ENCODE measurements around the gene ZBTB7C. TPM values are rescaled to one million over a fixed set of nuclear protein-coding genes. Genes with fewer than 3 reads are reported as not detected.

The ZBTB7C gene
- total RNA-seq, 1 experiment from 2014 or later, result not detected

- H3K36me3 ChIP-seq, result no peaks in the 10 kb centered on the region
- H3K4me1 ChIP-seq, result no peaks in the 10 kb centered on the region
- no peak overlapping the region for H3K4me3 ChIP-seq
- H3K27ac ChIP-seq, result no peak overlapping the region
- no peaks in the 10 kb centered on the region for H3K9me3 ChIP-seq (replicated peaks)
- DNase-seq, result no peak
- H3K27me3 ChIP-seq, result no peaks in the 10 kb centered on the region
Measured at GRCh38 chr18:48387300-48387699, 21.9 kb downstream of the ZBTB7C start.

GRCh38 chr18:48385596-48385995 is 23.6 kb downstream of the ZBTB7C start:
- Histone ChIP-seq H3K27me3 (no peaks in the 10 kb centered on the region), H3K9me3 (replicated peaks) (no peaks in the 10 kb centered on the region), H3K4me3 (no peak overlapping the region), H3K4me1 (no peaks in the 10 kb centered on the region), H3K36me3 (no peaks in the 10 kb centered on the region), H3K27ac (no peak overlapping the region)
- DNase-seq, result no peak

GRCh38 chr18:48376934-48377333 is 32.2 kb downstream of the ZBTB7C start:
- no peak overlapping the region for H3K4me3 ChIP-seq
- H3K36me3 ChIP-seq, result no peaks in the 10 kb centered on the region
- H3K4me1 ChIP-seq, result no peaks in the 10 kb centered on the region
- no peaks in the 10 kb centered on the region for H3K27me3 ChIP-seq
- no peak overlapping the region for H3K27ac ChIP-seq
- no peak for DNase-seq
- no peaks in the 10 kb centered on the region for H3K9me3 ChIP-seq (replicated peaks)

DNA sequence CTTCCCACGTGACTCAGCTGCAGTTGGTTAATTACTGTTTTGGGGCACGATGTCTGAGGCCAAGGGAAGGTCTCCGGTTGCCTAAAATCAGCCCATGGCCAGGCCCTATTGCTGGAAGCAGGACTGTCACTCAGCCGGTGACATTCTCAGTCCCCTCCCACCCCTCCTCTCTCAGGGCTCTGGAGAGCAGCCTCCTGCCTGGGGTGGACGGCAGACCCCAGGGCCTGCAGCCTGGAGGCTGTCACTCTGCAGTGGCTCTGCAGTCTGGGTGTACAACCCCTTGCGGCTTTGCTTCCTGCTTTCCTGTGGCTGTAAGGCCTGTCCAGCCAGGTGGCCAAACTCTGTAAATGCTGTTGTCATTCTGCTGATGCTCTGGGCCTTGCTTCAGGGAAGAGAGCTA is 32.8 kb downstream of the ZBTB7C start:
- H3K36me3 ChIP-seq, result no peaks in the 10 kb centered on the region
- H3K27me3 ChIP-seq, result no peaks in the 10 kb centered on the region
- DNase-seq, result no peak
- H3K27ac ChIP-seq, result no peak overlapping the region
- H3K4me3 ChIP-seq, result no peak overlapping the region
- H3K9me3 ChIP-seq (replicated peaks), result no peaks in the 10 kb centered on the region
- no peaks in the 10 kb centered on the region for H3K4me1 ChIP-seq

GRCh38 chr18:48375150-48375800 is 33.9 kb downstream of the ZBTB7C start:
- DNase-seq, result no peak
- Histone ChIP-seq H3K27ac (no peak overlapping the region), H3K27me3 (no peaks in the 10 kb centered on the region), H3K4me1 (no peaks in the 10 kb centered on the region), H3K4me3 (no peak overlapping the region), H3K9me3 (replicated peaks) (no peaks in the 10 kb centered on the region), H3K36me3 (no peaks in the 10 kb centered on the region)

GRCh38 chr18:48374423-48375149 is 34.6 kb downstream of the ZBTB7C start:
- no peaks in the 10 kb centered on the region for H3K4me1 ChIP-seq
- H3K27me3 ChIP-seq, result no peaks in the 10 kb centered on the region
- H3K27ac ChIP-seq, result no peak overlapping the region
- H3K4me3 ChIP-seq, result no peak overlapping the region
- no peak for DNase-seq
- H3K9me3 ChIP-seq (replicated peaks), result no peaks in the 10 kb centered on the region
- no peaks in the 10 kb centered on the region for H3K36me3 ChIP-seq

DNA sequence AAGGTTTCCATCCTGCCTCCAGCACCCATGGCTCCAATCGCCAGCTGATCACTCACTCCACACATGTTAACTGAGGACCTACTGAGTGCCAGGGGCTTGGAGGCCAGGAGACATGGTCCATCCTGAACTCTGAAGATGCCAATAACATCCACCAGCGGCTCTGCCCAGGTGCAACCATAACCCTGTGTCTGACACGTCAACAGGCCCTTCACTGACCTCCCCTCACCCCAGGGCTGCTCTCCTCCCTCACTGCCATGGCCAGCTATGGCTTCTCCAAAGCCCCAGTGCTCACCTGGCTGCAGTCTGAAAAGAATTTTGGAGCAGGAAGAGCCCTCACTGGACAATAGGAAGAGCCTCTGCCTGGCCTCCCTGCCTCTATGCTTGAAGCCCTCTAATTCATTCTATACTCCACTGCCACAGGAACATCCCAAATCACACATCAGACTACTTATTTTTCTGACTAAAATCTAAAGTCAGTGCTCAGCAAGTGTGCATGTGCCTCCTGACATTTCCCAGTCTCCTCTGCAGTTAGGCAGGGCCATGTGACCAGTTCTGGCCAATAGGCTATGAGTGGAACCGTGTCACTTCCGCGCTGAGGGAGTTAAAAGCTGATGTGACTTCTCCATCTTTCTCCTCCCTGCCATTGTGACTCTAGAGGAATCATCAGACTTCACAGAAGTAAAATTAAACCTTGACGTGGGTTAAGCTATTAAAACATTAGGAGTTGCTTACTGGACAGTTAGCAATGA is 37.2 kb downstream of the ZBTB7C start:
- H3K36me3 ChIP-seq, result no peaks in the 10 kb centered on the region
- H3K4me3 ChIP-seq, result no peak overlapping the region
- no peaks in the 10 kb centered on the region for H3K9me3 ChIP-seq (replicated peaks)
- no peaks in the 10 kb centered on the region for H3K4me1 ChIP-seq
- DNase-seq, result no peak
- H3K27me3 ChIP-seq, result no peaks in the 10 kb centered on the region
- no peak overlapping the region for H3K27ac ChIP-seq

DNA sequence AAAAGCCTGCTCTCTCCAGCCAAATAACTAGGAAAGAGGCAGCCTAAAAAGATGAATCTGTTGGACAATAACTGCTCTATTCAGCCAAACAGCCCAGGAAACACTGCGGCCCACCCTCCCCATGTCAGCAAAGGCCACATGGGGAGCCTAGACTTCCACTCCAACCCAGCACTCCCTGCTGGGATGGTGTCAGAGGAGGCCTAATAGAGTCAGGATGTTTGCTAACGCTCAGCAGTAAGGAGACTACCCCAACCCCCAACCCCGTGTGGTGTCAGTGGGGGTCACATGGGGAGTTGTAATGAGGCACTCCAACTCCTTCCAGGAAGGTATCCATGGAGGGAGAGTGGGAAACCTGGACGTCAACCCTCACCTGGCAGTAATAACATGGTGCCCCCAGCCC is 41.6 kb downstream of the ZBTB7C start:
- DNase-seq, result no peak
- Histone ChIP-seq H3K36me3 (no peaks in the 10 kb centered on the region), H3K4me1 (no peaks in the 10 kb centered on the region)

DNA sequence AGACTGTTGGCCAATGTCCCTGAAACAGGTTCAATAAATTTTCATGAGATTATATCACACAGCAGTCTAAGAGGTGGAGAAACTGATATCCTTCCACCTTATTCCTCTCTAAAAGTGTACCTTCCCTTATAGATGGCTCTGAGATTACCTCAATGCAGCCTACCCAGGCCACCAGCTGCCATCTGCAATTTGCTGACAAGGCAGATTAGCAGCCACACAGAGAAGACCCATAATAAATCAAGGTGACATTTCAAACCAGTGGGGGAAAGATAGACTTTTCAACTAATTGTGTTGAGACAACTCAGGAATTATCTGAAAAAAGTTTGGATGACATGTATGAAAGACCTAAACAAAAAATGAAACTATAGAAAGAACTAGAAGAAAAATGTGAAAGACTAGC is 43.2 kb downstream of the ZBTB7C start:
- Histone ChIP-seq H3K27ac (no peak overlapping the region), H3K27me3 (no peaks in the 10 kb centered on the region), H3K4me3 (no peak overlapping the region), H3K4me1 (no peaks in the 10 kb centered on the region), H3K36me3 (no peaks in the 10 kb centered on the region), H3K9me3 (replicated peaks) (no peaks in the 10 kb centered on the region)
- no peak for DNase-seq

More for the DNA sequence above, 41.6 kb downstream of the ZBTB7C start:
- Histone ChIP-seq H3K4me3 (no peak overlapping the region), H3K9me3 (replicated peaks) (no peaks in the 10 kb centered on the region), H3K27me3 (no peaks in the 10 kb centered on the region), H3K27ac (no peak overlapping the region)

DNA sequence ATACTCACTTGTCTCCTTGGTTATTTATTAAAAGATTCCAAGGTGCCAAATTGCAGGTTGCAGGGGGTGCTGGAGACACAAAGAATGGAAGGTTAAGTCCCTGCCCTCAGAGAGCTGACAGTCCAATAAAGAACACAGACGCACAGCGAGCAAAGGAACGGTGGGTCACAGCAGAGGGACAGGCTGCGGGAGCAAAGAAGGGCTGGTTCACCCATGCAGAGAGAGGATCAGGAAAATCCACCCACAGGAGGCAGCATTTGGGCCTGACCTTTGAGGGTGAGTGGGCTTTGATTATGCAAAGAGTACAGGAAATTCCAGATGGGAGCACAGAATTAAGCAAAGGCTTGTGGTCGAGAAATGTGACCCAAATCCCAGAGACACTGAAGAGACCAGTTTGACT is 45.0 kb downstream of the ZBTB7C start:
- DNase-seq, result no peak
- Histone ChIP-seq H3K9me3 (replicated peaks) (no peaks in the 10 kb centered on the region), H3K4me1 (no peaks in the 10 kb centered on the region), H3K4me3 (no peak overlapping the region), H3K27me3 (no peaks in the 10 kb centered on the region), H3K27ac (no peak overlapping the region), H3K36me3 (no peaks in the 10 kb centered on the region)

- H3K4me3 ChIP-seq, result no peak overlapping the region
Measured at GRCh38 chr18:48363175-48363574, 46.0 kb downstream of the ZBTB7C start.

DNA sequence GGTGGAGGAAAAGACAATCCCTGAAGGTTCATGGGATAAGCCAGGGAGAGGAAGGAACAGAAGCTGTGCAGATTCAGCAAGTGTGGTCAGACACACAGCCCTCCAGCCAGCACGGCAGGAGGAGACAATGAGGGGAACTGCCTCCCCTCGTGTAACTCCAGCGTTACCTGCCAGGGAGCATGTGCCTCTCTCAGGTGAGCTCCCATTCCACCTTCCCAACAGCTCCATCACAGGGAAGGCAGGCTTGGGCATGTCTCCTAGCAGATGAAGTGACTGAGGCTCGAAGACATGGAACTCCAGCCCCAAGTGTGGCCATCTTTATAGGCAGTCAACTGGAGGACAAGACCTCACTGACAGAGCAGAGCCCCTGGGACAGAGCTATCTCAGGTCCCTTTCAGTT is 47.4 kb downstream of the ZBTB7C start:
- Histone ChIP-seq H3K4me1 (no peaks in the 10 kb centered on the region), H3K4me3 (no peak overlapping the region), H3K27me3 (no peaks in the 10 kb centered on the region), H3K36me3 (no peaks in the 10 kb centered on the region), H3K9me3 (replicated peaks) (no peaks in the 10 kb centered on the region), H3K27ac (no peak overlapping the region)
- no peak for DNase-seq

More at GRCh38 chr18:48363175-48363574, 46.0 kb downstream of the ZBTB7C start:
- H3K27me3 ChIP-seq, result no peaks in the 10 kb centered on the region
- no peaks in the 10 kb centered on the region for H3K9me3 ChIP-seq (replicated peaks)
- no peak overlapping the region for H3K27ac ChIP-seq
- H3K4me1 ChIP-seq, result no peaks in the 10 kb centered on the region
- H3K36me3 ChIP-seq, result no peaks in the 10 kb centered on the region
- no peak for DNase-seq

DNA sequence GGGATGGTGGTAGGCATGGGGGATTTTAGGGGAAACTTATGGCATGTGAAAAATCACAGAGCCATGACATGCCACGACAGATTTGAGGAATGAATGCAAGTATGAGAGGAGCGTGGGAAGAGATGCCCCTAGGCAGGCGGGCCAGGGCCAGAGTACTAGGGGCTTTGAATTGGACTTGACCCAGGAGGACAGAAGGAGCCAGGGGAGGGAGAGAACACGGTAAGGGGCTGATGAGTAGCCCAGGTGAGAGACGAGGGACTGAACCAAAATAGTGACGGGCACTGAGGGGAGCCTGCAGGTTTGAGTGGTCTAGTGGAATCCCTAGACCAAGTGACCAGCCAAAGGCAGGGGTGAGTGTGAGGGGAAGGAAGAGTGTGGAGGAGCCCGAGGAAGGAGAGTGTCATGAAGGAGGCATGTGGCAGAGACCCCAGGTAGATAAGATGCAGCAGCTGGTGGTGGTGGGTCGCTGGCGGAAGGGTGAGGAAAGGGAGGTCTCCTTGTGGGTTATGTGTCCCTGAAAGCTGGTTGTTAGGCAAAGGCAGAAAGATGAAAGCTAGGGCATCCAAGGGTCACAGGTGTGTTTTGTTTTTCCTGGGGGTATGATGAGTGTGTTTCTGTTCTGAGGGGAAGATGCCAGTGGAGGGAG is 48.7 kb downstream of the ZBTB7C start:
- Histone ChIP-seq H3K27me3 (no peaks in the 10 kb centered on the region), H3K4me3 (no peak overlapping the region), H3K36me3 (no peaks in the 10 kb centered on the region), H3K27ac (no peak overlapping the region), H3K4me1 (no peaks in the 10 kb centered on the region), H3K9me3 (replicated peaks) (no peaks in the 10 kb centered on the region)
- no peak for DNase-seq

DNA sequence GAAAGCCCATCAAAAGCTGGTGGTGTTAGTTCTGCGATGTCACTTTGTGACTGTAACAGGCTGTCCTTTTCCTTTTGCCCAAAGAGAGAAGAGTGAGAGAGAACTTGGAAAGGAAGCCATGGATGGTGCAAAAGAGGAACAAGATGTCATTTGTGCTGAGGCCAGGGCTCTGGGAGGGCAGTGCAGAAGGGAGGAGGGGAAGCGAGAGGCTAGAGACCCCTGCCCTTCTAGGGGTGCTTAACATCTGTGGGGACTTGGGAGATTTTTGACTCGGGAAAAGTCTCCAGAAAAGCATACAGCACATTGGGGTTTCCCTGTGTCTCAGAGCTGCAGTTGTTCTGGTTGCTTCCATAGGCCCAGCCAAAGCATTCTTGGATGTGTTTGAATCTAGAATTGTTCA is 49.6 kb downstream of the ZBTB7C start:
- Histone ChIP-seq H3K36me3 (no peaks in the 10 kb centered on the region), H3K9me3 (replicated peaks) (no peaks in the 10 kb centered on the region), H3K4me1 (no peaks in the 10 kb centered on the region), H3K27ac (no peak overlapping the region), H3K27me3 (no peaks in the 10 kb centered on the region), H3K4me3 (no peak overlapping the region)
- DNase-seq, result no peak

- Histone ChIP-seq H3K4me1 (no peaks in the 10 kb centered on the region), H3K36me3 (no peaks in the 10 kb centered on the region), H3K27ac (no peak overlapping the region), H3K9me3 (replicated peaks) (no peaks in the 10 kb centered on the region), H3K27me3 (no peaks in the 10 kb centered on the region), H3K4me3 (no peak overlapping the region)
- DNase-seq, result no peak
Measured at GRCh38 chr18:48358868-48359267, 50.3 kb downstream of the ZBTB7C start.
